ENCODE results near the gene DPF3. TPM values are rescaled to one million over a fixed set of nuclear protein-coding genes. Genes with fewer than 3 reads are reported as not detected.

DPF3 gene
- total RNA-seq, 1 experiment from 2014 or later: 6.4 TPM

GRCh38 chr14:72616811-72617210 lies 277.1 kb downstream of the DPF3 start:
- DNase-seq (ENCODE audit: low read depth): no peak

DNA sequence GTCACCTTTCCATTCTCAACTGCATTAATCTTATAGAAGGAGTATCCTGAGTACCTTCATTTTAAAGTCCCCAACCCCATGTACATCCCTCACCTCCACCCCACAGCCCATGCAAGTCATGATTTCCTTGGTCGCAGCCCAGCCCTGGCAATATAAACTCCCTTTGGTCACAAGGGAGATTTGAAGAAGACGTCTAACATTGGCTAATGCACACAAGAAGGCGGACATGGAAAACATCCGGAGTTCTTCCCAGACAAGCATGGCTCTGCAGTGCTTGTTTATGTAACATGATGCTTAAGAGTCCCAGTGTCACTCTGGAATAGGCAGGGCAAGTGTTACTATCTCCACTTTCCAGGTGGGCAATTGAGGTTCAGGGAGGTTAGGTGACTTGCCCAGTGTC lies 277.6 kb downstream of the DPF3 start:
- no peak for DNase-seq (ENCODE audit: low read depth)

DNA sequence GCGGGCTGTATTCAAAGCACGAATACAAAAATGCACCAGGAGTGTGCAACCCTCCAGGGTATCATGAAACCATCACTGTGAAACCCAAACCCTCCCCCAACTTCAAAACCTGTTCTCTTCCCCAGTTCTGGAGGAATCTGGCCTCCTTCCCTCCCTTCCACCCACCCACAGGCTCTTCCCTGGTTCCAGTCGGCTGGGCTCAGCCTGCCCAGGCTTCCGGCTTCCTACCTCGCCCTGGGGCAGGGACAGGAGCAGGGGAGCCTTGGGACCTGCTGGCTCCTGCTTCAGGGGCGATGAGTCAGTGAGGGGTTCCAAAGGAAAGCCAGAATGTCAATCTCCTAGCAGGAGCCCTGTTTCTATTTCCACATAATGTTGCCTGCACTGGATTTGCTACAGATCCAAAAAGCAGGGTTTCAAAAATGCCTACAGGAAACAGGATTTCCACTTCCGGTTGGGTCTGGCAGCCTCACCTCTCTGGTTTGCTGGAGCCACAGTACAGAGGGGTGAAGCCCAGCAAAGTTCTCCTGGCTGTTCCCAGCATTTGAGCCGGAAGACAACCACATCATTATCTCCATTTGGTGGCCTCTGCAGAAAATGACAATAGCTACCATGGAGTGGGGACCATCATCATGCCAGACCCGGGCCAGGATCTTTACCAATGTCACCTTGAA lies 278.3 kb downstream of the DPF3 start:
- DNase-seq (ENCODE audit: low read depth): peak; percentile 83

GRCh38 chr14:72614891-72615415 lies 278.9 kb downstream of the DPF3 start:
- DNase-seq (ENCODE audit: low read depth): no peak

- DNase-seq (ENCODE audit: low read depth): no peak
Observed at GRCh38 chr14:72614365-72614764, 279.5 kb downstream of the DPF3 start.

- DNase-seq (ENCODE audit: low read depth): no peak
Observed at GRCh38 chr14:72613975-72614319, 280.0 kb downstream of the DPF3 start.

GRCh38 chr14:72613231-72613974 lies 280.5 kb downstream of the DPF3 start:
- DNase-seq (ENCODE audit: low read depth): peak; percentile 57

GRCh38 chr14:72612041-72612440 lies 281.9 kb downstream of the DPF3 start:
- DNase-seq (ENCODE audit: low read depth): no peak

DNA sequence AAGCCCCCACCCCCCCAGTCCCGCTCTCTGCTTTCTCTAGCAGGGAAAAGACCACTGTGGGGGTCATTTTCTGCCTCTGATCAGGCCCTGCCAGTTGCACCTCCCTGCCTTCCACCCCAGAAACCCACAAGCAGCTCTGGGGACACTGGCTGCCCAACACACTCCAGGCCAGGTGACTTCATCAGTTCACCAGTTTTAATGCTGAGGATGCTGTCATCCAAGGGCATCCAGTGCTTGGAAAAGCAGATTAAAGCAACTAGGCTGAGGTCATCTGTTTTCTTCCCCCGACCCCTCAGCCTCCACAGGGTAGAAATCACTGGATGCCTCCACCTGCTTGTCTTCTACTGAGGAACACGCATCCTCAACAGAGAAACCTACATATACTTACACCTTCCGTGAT lies 282.4 kb downstream of the DPF3 start:
- DNase-seq (ENCODE audit: low read depth): no peak

- peak; percentile 67 for DNase-seq (ENCODE audit: low read depth)
Observed at GRCh38 chr14:72610831-72611200, 283.1 kb downstream of the DPF3 start.

DNA sequence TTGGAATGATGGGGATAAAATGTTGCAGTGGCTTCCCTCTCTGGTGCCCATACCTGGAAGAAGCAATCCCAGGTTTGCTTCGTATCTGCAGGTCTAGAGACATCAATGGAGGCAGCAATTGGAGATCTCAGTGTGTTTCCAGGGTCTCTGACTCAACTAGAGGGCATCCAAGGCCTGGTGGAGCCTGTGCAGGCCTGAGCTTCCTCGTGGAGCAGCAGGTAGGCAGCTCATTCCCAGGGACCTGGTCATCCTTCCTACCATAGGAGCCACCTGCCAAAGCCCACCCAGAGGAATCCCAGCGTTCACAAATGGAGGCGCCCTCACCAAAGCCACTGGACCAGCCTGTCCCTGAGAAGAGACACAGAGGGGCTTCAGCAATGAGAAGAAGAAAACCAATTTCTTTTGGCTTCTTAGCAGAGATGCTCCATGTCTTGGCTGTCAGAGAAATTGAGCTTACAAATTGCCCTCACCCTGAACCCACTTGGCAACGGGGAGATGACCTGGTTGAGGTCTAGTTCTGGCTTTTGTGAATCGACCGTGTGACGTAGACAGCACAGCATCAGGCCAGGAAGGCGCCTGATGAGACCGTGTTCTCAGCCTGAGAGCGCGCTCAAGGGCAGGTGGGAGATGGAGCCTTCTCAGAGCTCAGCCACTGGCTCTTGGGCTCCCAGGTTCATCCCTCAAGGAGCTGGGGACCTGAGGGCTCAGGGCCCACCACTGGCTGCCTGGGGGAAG lies 283.6 kb downstream of the DPF3 start:
- DNase-seq (ENCODE audit: low read depth): no peak

GRCh38 chr14:72609205-72609916 lies 284.5 kb downstream of the DPF3 start:
- no peak for DNase-seq (ENCODE audit: low read depth)

- peak; percentile 90 for DNase-seq (ENCODE audit: low read depth)
Observed at GRCh38 chr14:72608391-72609204, 285.3 kb downstream of the DPF3 start.

DNA sequence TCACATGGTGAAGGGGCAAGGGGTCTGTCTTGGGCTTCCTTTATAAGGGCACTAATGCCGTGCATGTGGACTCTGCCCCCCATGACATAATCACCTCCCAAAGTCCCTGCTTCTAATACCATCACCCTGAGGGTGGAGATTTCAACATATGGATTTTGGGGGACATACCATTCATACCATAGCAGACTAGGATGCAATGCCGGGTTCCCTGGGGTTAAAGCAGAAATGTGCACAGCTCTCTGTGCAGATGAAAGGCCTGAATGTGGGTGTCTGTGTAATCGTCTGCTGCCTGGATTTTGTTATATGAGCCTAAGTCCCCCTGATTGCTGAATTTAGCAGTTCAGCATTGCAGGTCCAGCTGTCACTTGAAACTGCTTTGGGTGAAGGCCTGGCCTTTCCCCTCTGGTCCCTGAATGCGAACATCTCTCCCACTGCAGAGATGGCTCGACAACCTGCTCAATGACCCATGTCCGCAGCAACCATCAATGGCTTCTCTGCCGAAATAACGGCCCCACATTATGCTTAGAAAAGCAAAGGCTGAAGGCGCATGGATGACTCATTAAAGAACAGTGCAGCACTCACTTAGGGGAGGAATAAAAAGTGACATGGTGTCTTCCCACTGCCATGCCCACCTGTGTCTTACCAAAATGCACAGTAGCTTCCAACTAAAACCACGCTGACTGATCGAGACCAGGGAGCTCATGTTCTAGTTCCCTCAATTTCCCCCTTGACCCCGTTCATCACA lies 286.3 kb downstream of the DPF3 start:
- no peak for DNase-seq (ENCODE audit: low read depth)

DNA sequence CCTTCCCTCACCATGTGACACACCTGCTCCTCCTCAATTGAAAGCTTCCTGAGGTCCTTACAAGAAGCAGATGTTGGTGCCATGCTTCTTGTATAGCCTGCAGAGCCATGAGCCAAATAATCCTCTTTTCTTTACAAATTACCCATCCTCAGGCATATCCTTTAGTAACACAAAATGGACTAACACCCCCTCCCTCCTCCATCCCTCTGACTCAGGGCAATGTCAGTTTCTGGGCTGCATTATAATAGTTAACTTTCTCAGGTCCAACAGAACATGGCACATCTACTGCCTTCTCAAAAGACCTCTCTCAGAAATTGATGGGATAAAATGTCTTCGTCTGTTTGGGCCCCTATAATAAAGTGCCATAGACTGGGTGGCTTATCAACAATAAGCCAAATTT lies 287.0 kb downstream of the DPF3 start:
- DNase-seq (ENCODE audit: low read depth): no peak

GRCh38 chr14:72605921-72606220 lies 288.0 kb downstream of the DPF3 start:
- DNase-seq (ENCODE audit: low read depth): no peak

DNA sequence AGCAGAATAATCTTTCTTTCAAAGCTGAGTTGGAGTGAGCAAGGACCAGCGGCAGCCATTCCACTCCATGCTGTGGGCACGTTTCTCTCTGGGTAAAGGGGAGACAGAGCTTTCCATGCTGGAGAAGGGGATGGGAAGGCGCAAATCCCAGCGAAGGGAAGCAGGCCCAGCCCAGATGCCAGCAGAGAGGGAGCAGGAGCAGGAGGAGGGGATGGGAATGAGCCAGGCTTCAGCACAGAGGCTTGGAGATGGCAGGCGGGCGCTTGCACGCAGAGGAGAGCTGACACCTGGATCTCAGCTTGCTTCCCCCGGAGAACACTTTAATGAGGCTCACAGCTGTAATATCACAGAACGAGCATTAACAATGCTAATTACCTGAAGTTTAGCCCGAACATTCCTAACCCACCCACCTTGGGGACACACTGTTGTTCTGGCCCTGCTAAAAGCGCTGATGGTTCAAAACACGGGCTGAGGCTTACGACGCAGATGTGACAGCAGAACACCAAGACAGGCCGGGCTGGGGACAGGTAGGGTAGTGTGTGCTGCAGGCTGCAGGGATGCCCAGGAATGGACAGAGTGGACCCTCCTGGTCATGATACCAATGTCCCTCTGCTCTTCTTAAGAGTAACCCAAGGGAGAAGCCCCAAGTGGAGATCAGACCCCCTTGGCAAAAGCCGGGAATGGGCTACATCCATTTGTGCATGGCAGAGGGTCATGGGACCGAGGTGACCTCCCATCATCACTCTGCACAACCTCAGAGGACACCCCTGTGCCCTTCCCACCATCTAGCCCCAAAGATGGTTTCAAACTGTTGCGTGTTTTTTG lies 288.6 kb downstream of the DPF3 start:
- no peak for DNase-seq (ENCODE audit: low read depth)

DNA sequence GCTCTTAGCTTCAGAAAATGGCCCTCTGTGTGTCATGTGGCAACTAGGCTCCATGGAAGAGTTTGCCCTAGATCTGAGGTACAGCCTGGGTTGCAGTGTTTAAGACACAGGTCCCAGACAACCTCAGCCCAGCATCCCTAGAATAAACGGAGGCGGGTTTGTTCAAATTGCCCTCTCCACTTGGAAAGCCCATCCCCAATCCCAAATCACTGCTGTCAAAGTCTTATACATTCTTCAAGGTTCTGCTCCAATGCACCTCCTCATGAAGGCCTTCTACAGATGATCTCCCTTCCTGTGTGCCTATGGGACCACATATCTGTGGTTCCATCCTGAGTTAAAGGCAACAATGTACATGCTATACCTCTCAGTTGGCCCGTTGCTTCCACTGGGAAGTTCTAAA lies 289.8 kb downstream of the DPF3 start:
- DNase-seq (ENCODE audit: low read depth): no peak

DNA sequence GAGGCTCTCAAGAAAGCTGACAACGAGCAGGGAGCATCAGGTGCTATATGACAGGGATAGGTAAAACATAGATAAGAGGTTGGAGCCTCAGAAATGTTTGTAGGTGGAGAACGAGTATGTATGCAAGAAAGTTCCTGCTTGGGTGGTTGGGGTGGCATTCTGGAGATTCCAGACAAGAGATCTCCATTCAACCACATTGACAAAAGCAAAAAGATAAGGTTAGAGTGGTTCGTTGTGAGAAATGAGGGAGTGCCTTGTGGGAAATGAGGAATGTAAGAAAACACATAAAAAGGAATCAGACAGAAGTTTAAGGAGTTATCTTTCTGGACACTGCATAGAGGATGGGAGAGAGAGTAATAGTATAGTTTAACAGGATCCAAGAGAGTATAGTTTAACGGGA lies 290.3 kb downstream of the DPF3 start:
- DNase-seq (ENCODE audit: low read depth): no peak

Measured in Daoy (cell line).